ENCODE measurements around the gene NGRN. TPM values are rescaled to one million over a fixed set of nuclear protein-coding genes. Genes with fewer than 3 reads are reported as not detected.

NGRN gene, protein sequence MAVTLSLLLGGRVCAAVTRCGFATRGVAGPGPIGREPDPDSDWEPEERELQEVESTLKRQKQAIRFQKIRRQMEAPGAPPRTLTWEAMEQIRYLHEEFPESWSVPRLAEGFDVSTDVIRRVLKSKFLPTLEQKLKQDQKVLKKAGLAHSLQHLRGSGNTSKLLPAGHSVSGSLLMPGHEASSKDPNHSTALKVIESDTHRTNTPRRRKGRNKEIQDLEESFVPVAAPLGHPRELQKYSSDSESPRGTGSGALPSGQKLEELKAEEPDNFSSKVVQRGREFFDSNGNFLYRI
- total RNA-seq, result 95.4 and 121 TPM in 2 replicates

DNA sequence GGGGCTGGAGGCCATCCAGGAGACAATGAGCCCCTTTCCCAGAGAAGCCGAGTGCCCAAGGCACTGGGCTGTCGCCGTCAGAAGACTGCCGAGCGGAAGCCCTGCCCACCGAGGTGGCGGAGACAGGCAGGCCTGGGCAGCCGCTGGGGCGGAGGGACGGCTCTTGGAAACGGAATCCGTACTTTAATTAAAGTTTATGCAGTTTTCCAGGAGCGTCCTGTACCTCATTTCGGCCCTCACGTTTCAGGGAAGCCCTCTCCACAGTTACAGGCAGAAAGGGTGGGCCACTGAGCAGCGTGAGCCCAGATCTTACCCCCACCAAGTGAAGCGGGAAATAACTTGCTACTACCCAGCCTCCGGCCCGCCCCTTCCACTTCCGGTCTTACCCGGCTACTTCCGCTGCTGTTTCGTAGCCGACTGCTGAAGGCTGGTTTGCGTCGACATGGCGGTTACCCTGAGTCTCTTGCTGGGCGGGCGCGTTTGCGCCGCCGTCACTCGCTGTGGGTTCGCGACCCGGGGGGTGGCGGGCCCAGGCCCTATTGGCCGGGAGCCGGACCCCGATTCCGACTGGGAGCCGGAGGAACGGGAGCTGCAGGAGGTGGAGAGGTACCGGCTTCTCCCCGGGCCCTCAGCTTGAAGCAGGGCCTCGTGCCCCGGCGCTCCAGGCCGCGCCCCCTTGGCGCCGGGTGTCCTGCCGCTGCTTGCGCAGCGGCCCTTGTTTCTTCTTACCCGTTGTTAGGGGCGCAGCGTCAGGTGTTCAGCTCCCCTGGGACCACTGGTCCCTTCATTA, at the start of gene NGRN:
TSS of gene NGRN (plus strand) at position 402 of the 790 bp plus-strand sequence. CDS start at position 443, 41 bp downstream.

GRCh38 chr15:90233387-90234095, 31.9 kb upstream of the NGRN start, which contains the start of gene CIB1:
Gene CIB1, minus strand, starts transcription at chr15:90233941. Its CDS starts 56 bp downstream, at chr15:90233885.

DNA sequence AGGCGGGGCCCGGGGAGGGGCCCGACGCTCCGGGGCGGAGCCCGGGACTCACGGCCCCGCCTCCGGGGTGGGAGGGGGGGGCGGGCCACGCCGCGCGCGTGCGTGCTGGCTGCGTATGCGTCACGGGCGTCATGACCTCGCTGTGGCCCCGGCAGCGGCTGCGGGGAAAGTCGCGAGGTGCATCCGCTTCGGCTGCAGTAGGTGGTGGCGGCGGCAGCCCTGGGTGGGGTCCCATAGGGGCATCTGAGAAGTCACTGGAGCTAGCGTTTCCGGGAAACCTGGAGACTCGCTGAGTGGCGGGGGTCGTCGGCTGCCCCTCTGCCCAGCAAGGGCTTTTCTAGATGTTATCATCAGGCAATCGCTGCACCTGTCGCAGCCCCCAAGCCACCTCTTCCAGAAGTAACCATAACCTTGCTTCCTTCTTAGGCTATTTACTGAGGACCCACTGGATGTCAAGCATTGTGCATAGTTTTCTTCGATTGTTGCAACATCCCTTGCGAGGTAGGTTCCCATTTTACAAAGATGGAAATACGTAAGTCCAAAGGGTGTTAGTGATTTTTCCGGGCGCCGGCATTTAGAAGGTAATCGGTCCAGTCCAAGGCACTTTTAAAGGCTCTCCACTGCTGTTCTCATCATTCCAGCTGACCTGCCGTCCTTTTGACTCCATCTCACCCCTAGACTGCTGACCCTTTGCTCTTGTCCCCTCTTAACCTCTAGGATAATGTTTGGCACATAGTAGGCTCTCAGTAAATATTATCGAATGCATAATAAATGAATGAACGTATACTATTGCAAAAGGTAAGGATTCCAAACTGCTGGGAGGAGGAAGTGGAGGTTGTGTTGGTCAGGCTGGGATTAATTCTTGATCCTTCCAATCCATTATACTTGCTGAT, 31.1 kb upstream of the NGRN start, which contains the start of gene GDPGP1:
TSS of gene GDPGP1 (plus strand) at position 114 of the 893 bp plus-strand sequence. CDS start 6,700 bp downstream, outside the sequence.

GRCh38 chr15:90249203-90249863, 16.1 kb upstream of the NGRN start, which contains the start of gene TTLL13:
Gene TTLL13, plus strand, starts transcription at chr15:90249556. Its CDS starts 1,075 bp downstream, at chr15:90250631.

Other genes starting within 250 kb of the NGRN start
- 46.0 and 76.6 TPM in 2 replicates for gene IDH2, start 163.2 kb upstream of the NGRN start, total RNA-seq
- gene SEMA4B, start 64.3 kb upstream of the NGRN start, total RNA-seq, result 138 and 191 TPM in 2 replicates
- gene CIB1, start 31.7 kb upstream of the NGRN start, total RNA-seq, result 32.6 and 40.0 TPM in 2 replicates
- 1.1 and 5.1 TPM in 2 replicates for gene GDPGP1, start 31.5 kb upstream of the NGRN start, total RNA-seq
- gene TTLL13, start 16.1 kb upstream of the NGRN start, total RNA-seq, result not detected in 2 replicates
- gene ZNF774, start 86.6 kb downstream of the NGRN start, total RNA-seq, result 3.4 and 3.6 TPM in 2 replicates
- 205 and 209 TPM in 2 replicates for gene IQGAP1, start 122.6 kb downstream of the NGRN start, total RNA-seq